Measurements from ENCODE around the gene LRP6. TPM values are rescaled to one million over a fixed set of nuclear protein-coding genes. Genes with fewer than 3 reads are reported as not detected.
"Not testable (repeated sequence)": the region's sequence is repeated elsewhere in the genome, so short reads cannot be mapped to it uniquely, and the experiment has no call there.

Gene LRP6
- total RNA-seq = 1.4 TPM
- polyA plus RNA-seq = 1 to 10 TPM in 1 of 4 donors, under 1 TPM in 1, not detected in 2; 0.76 to 1.3 TPM

- DNase-seq (peak; percentile 19 to 74 (median 52)), ATAC-seq (ENCODE audit: low read depth in 2 of 2) (peak; percentile 63 to 75)
- Histone ChIP-seq H3K27me3 (ENCODE audit: control insufficient read depth, insufficient read depth, low read length) (peaks cover 30% of the 10 kb centered on the region), H3K36me3 (ENCODE audit: control insufficient read depth, insufficient read depth, low read length) (no peaks in the 10 kb centered on the region), H3K9me3 (ENCODE audit: control insufficient read depth in 2 of 2, low read length in 2 of 2) (no peaks in the 10 kb centered on the region), H3K4me1 (ENCODE audit: control insufficient read depth, insufficient read depth, low read length, poor library complexity, severe bottlenecking) (peaks cover 16% of the 10 kb centered on the region), H3K4me3 (ENCODE audit: low read depth, low read length) (peak within 1 kb of the TSS; percentile 41), H3K27ac (ENCODE audit: insufficient read depth, low read length, poor library complexity, severe bottlenecking) (no peak within 1 kb of the TSS)
- H3K9me3 Mint-ChIP-seq = no peaks in the 10 kb centered on the region
- peaks cover 5 to 21% (median 15%) of the 10 kb centered on the region in 4 donors for H3K4me1 Mint-ChIP-seq
- H3K27ac Mint-ChIP-seq = peak within 1 kb of the TSS; percentile 60 to 83 (median 73)
- H3K4me3 Mint-ChIP-seq = peak within 1 kb of the TSS; percentile 76 to 89 (median 86)
- H3K27me3 Mint-ChIP-seq = peaks cover 70% of the 10 kb centered on the region
- no peaks in the 10 kb centered on the region for H3K36me3 Mint-ChIP-seq
Observed at GRCh38 chr12:12266873-12267741, at the start of gene LRP6. Gene LRP6 (minus strand): TSS chr12:12267044. CDS start chr12:12266735, 309 bp downstream.

GRCh38 chr12:12315838-12316237, 49.0 kb upstream of the LRP6 start:
- H3K4me3 Mint-ChIP-seq = no peak overlapping the region
- H3K9me3 ChIP-seq (ENCODE audit: control insufficient read depth in 2 of 2, low read length in 2 of 2) = no peaks in the 10 kb centered on the region
- no peaks in the 10 kb centered on the region for H3K36me3 Mint-ChIP-seq
- H3K4me1 ChIP-seq (ENCODE audit: control insufficient read depth, insufficient read depth, low read length, poor library complexity, severe bottlenecking) = no peaks in the 10 kb centered on the region
- no peaks in the 10 kb centered on the region for H3K9me3 Mint-ChIP-seq
- ATAC-seq (ENCODE audit: low read depth in 2 of 2) (no peak), DNase-seq (no peak)
- H3K4me1 Mint-ChIP-seq = no peaks in the 10 kb centered on the region
- H3K27me3 Mint-ChIP-seq = peaks cover 18% of the 10 kb centered on the region
- no peak overlapping the region for H3K27ac Mint-ChIP-seq
- H3K27me3 ChIP-seq (ENCODE audit: control insufficient read depth, insufficient read depth, low read length) = no peaks in the 10 kb centered on the region
- no peaks in the 10 kb centered on the region for H3K36me3 ChIP-seq (ENCODE audit: control insufficient read depth, insufficient read depth, low read length)
- no peak overlapping the region for H3K4me3 ChIP-seq (ENCODE audit: low read depth, low read length)
- H3K27ac ChIP-seq (ENCODE audit: insufficient read depth, low read length, poor library complexity, severe bottlenecking) = no peak overlapping the region

- H3K27ac Mint-ChIP-seq; H3K9me3 Mint-ChIP-seq; H3K4me3 ChIP-seq (ENCODE audit: low read depth, low read length); H3K36me3 Mint-ChIP-seq; H3K27me3 ChIP-seq (ENCODE audit: control insufficient read depth, insufficient read depth, low read length); H3K27ac ChIP-seq (ENCODE audit: insufficient read depth, low read length, poor library complexity, severe bottlenecking); H3K4me1 Mint-ChIP-seq; DNase-seq; ATAC-seq (ENCODE audit: low read depth in 2 of 2); H3K4me1 ChIP-seq (ENCODE audit: control insufficient read depth, insufficient read depth, low read length, poor library complexity, severe bottlenecking); H3K9me3 ChIP-seq (ENCODE audit: control insufficient read depth in 2 of 2, low read length in 2 of 2); H3K36me3 ChIP-seq (ENCODE audit: control insufficient read depth, insufficient read depth, low read length); H3K4me3 Mint-ChIP-seq: not testable (repeated sequence)
- H3K27me3 Mint-ChIP-seq = peaks cover 11% of the 10 kb centered on the region
Observed at GRCh38 chr12:12310695-12311094, 43.9 kb upstream of the LRP6 start.

GRCh38 chr12:12305568-12306300, 38.9 kb upstream of the LRP6 start:
- Mint-ChIP-seq H3K4me3 (no peak overlapping the region), H3K27ac (no peak overlapping the region), H3K9me3 (peaks cover 0 to 4% (median 2%) of the 10 kb centered on the region in 7 donors), H3K36me3 (no peaks in the 10 kb centered on the region), H3K27me3 (peaks cover 8% of the 10 kb centered on the region), H3K4me1 (no peaks in the 10 kb centered on the region)
- DNase-seq (no peak), ATAC-seq (ENCODE audit: low read depth in 2 of 2) (no peak)
- no peaks in the 10 kb centered on the region for H3K36me3 ChIP-seq (ENCODE audit: control insufficient read depth, insufficient read depth, low read length)
- H3K27me3 ChIP-seq (ENCODE audit: control insufficient read depth, insufficient read depth, low read length) = no peaks in the 10 kb centered on the region
- no peak overlapping the region for H3K27ac ChIP-seq (ENCODE audit: insufficient read depth, low read length, poor library complexity, severe bottlenecking)
- no peaks in the 10 kb centered on the region for H3K4me1 ChIP-seq (ENCODE audit: control insufficient read depth, insufficient read depth, low read length, poor library complexity, severe bottlenecking)
- H3K4me3 ChIP-seq (ENCODE audit: low read depth, low read length) = no peak overlapping the region
- peaks cover 0 to 2% of the 10 kb centered on the region in 2 experiments for H3K9me3 ChIP-seq (ENCODE audit: control insufficient read depth in 2 of 2, low read length in 2 of 2)

GRCh38 chr12:12302976-12303375, 36.1 kb upstream of the LRP6 start:
- Mint-ChIP-seq H3K4me3 (no peak overlapping the region), H3K27ac (no peak overlapping the region), H3K36me3 (no peaks in the 10 kb centered on the region), H3K27me3 (peaks cover 5% of the 10 kb centered on the region), H3K4me1 (no peaks in the 10 kb centered on the region), H3K9me3 (peaks cover 0 to 4% (median 2%) of the 10 kb centered on the region in 7 donors)
- Histone ChIP-seq H3K27me3 (ENCODE audit: control insufficient read depth, insufficient read depth, low read length) (no peaks in the 10 kb centered on the region), H3K27ac (ENCODE audit: insufficient read depth, low read length, poor library complexity, severe bottlenecking) (no peak overlapping the region), H3K36me3 (ENCODE audit: control insufficient read depth, insufficient read depth, low read length) (no peaks in the 10 kb centered on the region), H3K4me1 (ENCODE audit: control insufficient read depth, insufficient read depth, low read length, poor library complexity, severe bottlenecking) (no peaks in the 10 kb centered on the region), H3K4me3 (ENCODE audit: low read depth, low read length) (no peak overlapping the region), H3K9me3 (ENCODE audit: control insufficient read depth in 2 of 2, low read length in 2 of 2) (peaks cover 0 to 2% of the 10 kb centered on the region in 2 experiments)
- no peak for ATAC-seq (ENCODE audit: low read depth in 2 of 2)
- no peak for DNase-seq

- Histone ChIP-seq H3K27me3 (ENCODE audit: control insufficient read depth, insufficient read depth, low read length) (no peaks in the 10 kb centered on the region), H3K4me1 (ENCODE audit: control insufficient read depth, insufficient read depth, low read length, poor library complexity, severe bottlenecking) (no peaks in the 10 kb centered on the region), H3K27ac (ENCODE audit: insufficient read depth, low read length, poor library complexity, severe bottlenecking) (no peak overlapping the region), H3K36me3 (ENCODE audit: control insufficient read depth, insufficient read depth, low read length) (no peaks in the 10 kb centered on the region), H3K9me3 (ENCODE audit: control insufficient read depth in 2 of 2, low read length in 2 of 2) (peaks cover 0 to 2% of the 10 kb centered on the region in 2 experiments), H3K4me3 (ENCODE audit: low read depth, low read length) (no peak overlapping the region)
- H3K27me3 Mint-ChIP-seq = peaks cover 5% of the 10 kb centered on the region
- no peak for ATAC-seq (ENCODE audit: low read depth in 2 of 2)
- no peak overlapping the region for H3K27ac Mint-ChIP-seq
- no peaks in the 10 kb centered on the region for H3K36me3 Mint-ChIP-seq
- H3K4me1 Mint-ChIP-seq = no peaks in the 10 kb centered on the region
- no peak for DNase-seq
- no peak overlapping the region for H3K4me3 Mint-ChIP-seq
- peaks cover 0 to 6% (median 2%) of the 10 kb centered on the region in 7 donors for H3K9me3 Mint-ChIP-seq
Observed at GRCh38 chr12:12301122-12301521, 34.3 kb upstream of the LRP6 start.

GRCh38 chr12:12297201-12297830, 30.5 kb upstream of the LRP6 start:
- H3K9me3 Mint-ChIP-seq = peaks cover 0 to 6% (median 0%) of the 10 kb centered on the region in 7 donors
- no peaks in the 10 kb centered on the region for H3K9me3 ChIP-seq (ENCODE audit: control insufficient read depth in 2 of 2, low read length in 2 of 2)

More at GRCh38 chr12:12297201-12297830, 30.5 kb upstream of the LRP6 start:
- Histone ChIP-seq H3K4me3 (ENCODE audit: low read depth, low read length) (no peak overlapping the region), H3K27me3 (ENCODE audit: control insufficient read depth, insufficient read depth, low read length) (no peaks in the 10 kb centered on the region), H3K4me1 (ENCODE audit: control insufficient read depth, insufficient read depth, low read length, poor library complexity, severe bottlenecking) (no peaks in the 10 kb centered on the region), H3K27ac (ENCODE audit: insufficient read depth, low read length, poor library complexity, severe bottlenecking) (no peak overlapping the region), H3K36me3 (ENCODE audit: control insufficient read depth, insufficient read depth, low read length) (no peaks in the 10 kb centered on the region)
- ATAC-seq (ENCODE audit: low read depth in 2 of 2) = no peak
- H3K27me3 Mint-ChIP-seq = peaks cover 10% of the 10 kb centered on the region
- H3K4me3 Mint-ChIP-seq = no peak overlapping the region
- no peak for DNase-seq
- no peak overlapping the region for H3K27ac Mint-ChIP-seq
- H3K36me3 Mint-ChIP-seq = no peaks in the 10 kb centered on the region
- no peaks in the 10 kb centered on the region for H3K4me1 Mint-ChIP-seq

Measured in CD4-positive, CD25-positive, alpha-beta regulatory T cell (primary cell).